GM19099 (cell line): ENCODE data around the gene CD8B2.

Experiments used
- POLR2A ChIP-seq: IDR thresholded peaks from 3 replicates; pipeline ENCODE4 v1.6.1; 2011; ENCODE audit warnings: low read depth; ENCODE audit not compliant: insufficient read length; ENCODE audit errors: extremely low read depth

Gene CD8B2

GRCh38 chr2:106541333-106541732, 54.2 kb downstream of the CD8B2 start:
- TF ChIP-seq POLR2A = no peak

GRCh38 chr2:106542746-106543359, 55.7 kb downstream of the CD8B2 start:
- no peak for TF ChIP-seq POLR2A

GRCh38 chr2:106545007-106545406, 57.8 kb downstream of the CD8B2 start:
- no peak for TF ChIP-seq POLR2A

- no peak for TF ChIP-seq POLR2A
Observed at GRCh38 chr2:106546391-106546990, 59.3 kb downstream of the CD8B2 start.

- TF ChIP-seq POLR2A = no peak
Observed at GRCh38 chr2:106547164-106547903, 60.2 kb downstream of the CD8B2 start.

- TF ChIP-seq POLR2A = no peak
Observed at GRCh38 chr2:106551417-106552130, 64.4 kb downstream of the CD8B2 start.

GRCh38 chr2:106552921-106553320, 65.8 kb downstream of the CD8B2 start:
- TF ChIP-seq POLR2A = no peak

- TF ChIP-seq POLR2A = no peak
Observed at GRCh38 chr2:106553321-106553720, 66.2 kb downstream of the CD8B2 start.

GRCh38 chr2:106554411-106554810, 67.2 kb downstream of the CD8B2 start:
- TF ChIP-seq POLR2A = no peak

GRCh38 chr2:106555053-106555452, 67.9 kb downstream of the CD8B2 start:
- no peak for TF ChIP-seq POLR2A

- no peak for TF ChIP-seq POLR2A
Observed at GRCh38 chr2:106560773-106561172, 73.6 kb downstream of the CD8B2 start.

GRCh38 chr2:106561356-106561755, 74.2 kb downstream of the CD8B2 start:
- TF ChIP-seq POLR2A = no peak

GRCh38 chr2:106561803-106562202, 74.6 kb downstream of the CD8B2 start:
- no peak for TF ChIP-seq POLR2A

GRCh38 chr2:106562268-106563186, 75.4 kb downstream of the CD8B2 start:
- TF ChIP-seq POLR2A = no peak

GRCh38 chr2:106563195-106563594, 76.0 kb downstream of the CD8B2 start:
- no peak for TF ChIP-seq POLR2A

GRCh38 chr2:106565599-106565998, 78.4 kb downstream of the CD8B2 start:
- no peak for TF ChIP-seq POLR2A
